HL-60 (cell line): ENCODE data around the gene MAPT.

Experiments used
- DNase-seq, 2 experiments: peaks; one replicate each; pipeline ENCODE4 v3.0.0-alpha.2; 2010 to 2020; ENCODE audit warnings: low read depth in 1 of 2, low spot score in 1 of 2
- H3K27ac ChIP-seq: fragments of 250-450 bp; sonication (Bioruptor Pico); replicated peaks from 2 replicates; pipeline ENCODE4 v1.5.1; 2020; ENCODE audit warnings: mild to moderate bottlenecking, moderate library complexity
- H3K27me3 ChIP-seq: fragments of 250-450 bp; sonication (Bioruptor Pico); 2 replicates; pipeline ENCODE4 v1.5.1; 2021; ENCODE audit warnings: mild to moderate bottlenecking, moderate library complexity; ENCODE audit not compliant: insufficient read depth, poor library complexity, severe bottlenecking
- H3K4me3 ChIP-seq: replicated peaks from 2 replicates; pipeline ENCODE4 v1.5.1; 2011; ENCODE audit warnings: mild to moderate bottlenecking, control low read depth, low read length; ENCODE audit not compliant: insufficient read depth
- CTCF ChIP-seq: IDR thresholded peaks from one replicate; pipeline ENCODE4 v1.5.1; 2011; ENCODE audit warnings: low read length, control low read depth, inconsistent platforms; ENCODE audit not compliant: insufficient read depth
- GABPA ChIP-seq: IDR thresholded peaks from 2 replicates; pipeline ENCODE4 v1.6.1; 2012; ENCODE audit warnings: low read depth
- POLR2AphosphoS5 ChIP-seq: IDR thresholded peaks from 2 replicates; pipeline ENCODE4 v1.6.1; 2012; ENCODE audit warnings: low read depth
- REST ChIP-seq: IDR thresholded peaks from 2 replicates; pipeline ENCODE4 v1.6.1; 2012; ENCODE audit warnings: low read depth; ENCODE audit not compliant: insufficient replicate concordance
- SPI1 ChIP-seq: IDR thresholded peaks from 2 replicates; pipeline ENCODE4 v1.6.1; 2012; ENCODE audit warnings: low read depth, mild to moderate bottlenecking, borderline replicate concordance

Gene MAPT

GRCh38 chr17:45851873-45852272 is 42.5 kb upstream of the MAPT start:
- TF ChIP-seq SPI1 (no peak), REST (no peak), GABPA (no peak), CTCF (no peak), POLR2AphosphoS5 (no peak)
- Histone ChIP-seq H3K27ac (no peak overlapping the region), H3K4me3 (no peak overlapping the region), H3K27me3 (peaks cover 4% of the 10 kb centered on the region)
- DNase-seq, result no peak

GRCh38 chr17:45852535-45853297 is 41.6 kb upstream of the MAPT start:
- H3K27me3 ChIP-seq, result peaks cover 4% of the 10 kb centered on the region
- H3K27ac ChIP-seq, result no peak overlapping the region
- TF ChIP-seq POLR2AphosphoS5, result no peak
- TF ChIP-seq CTCF, result peak; percentile 85
- peak in 1 of 2 experiments; percentile 51 for DNase-seq
- H3K4me3 ChIP-seq, result no peak overlapping the region

GRCh38 chr17:45854209-45854608 is 40.1 kb upstream of the MAPT start:
- H3K27me3 ChIP-seq, result peaks cover 4% of the 10 kb centered on the region
- DNase-seq, result no peak
- TF ChIP-seq SPI1 (no peak), POLR2AphosphoS5 (no peak), REST (no peak), GABPA (no peak), CTCF (no peak)

GRCh38 chr17:45855691-45856336 is 38.5 kb upstream of the MAPT start:
- no peak overlapping the region for H3K27ac ChIP-seq
- H3K4me3 ChIP-seq, result no peak overlapping the region
- H3K27me3 ChIP-seq, result peaks cover 4% of the 10 kb centered on the region
- no peak for TF ChIP-seq GABPA
- no peak for DNase-seq

More at GRCh38 chr17:45854209-45854608, 40.1 kb upstream of the MAPT start:
- Histone ChIP-seq H3K4me3 (no peak overlapping the region), H3K27ac (no peak overlapping the region)
